ENCODE measurements around the gene XPO5. TPM values are rescaled to one million over a fixed set of nuclear protein-coding genes. Genes with fewer than 3 reads are reported as not detected.
A peak's percentile ranks its signal among the peaks of the same experiment; 100 is the strongest.

XPO5 gene
- total RNA-seq, 4 donors from 2014 or later, result 24.0 to 30.4 (median 27.3) TPM

- WGBS, 2 donors, result 52 to 60% methylated on average over 4 of the region's 4 CpGs
- H3K4me3 ChIP-seq (ENCODE audit: low read depth, poor library complexity, severe bottlenecking), result no peak overlapping the region
- no peak for DNase-seq (ENCODE audit: low spot score in 2 of 2)
- TF ChIP-seq CTCF (IDR thresholded peaks at IDR 0.05) (no peak), POLR2A (IDR thresholded peaks at IDR 0.05) (no peak)
- intact Hi-C loops (cut with DNase I; ENCODE audit: low total_unique reads), result no loop called here
Measured at GRCh38 chr6:43488667-43489276, 87.1 kb downstream of the XPO5 start.

GRCh38 chr6:43481591-43482236, 94.1 kb downstream of the XPO5 start:
- intact Hi-C loops (cut with DNase I; ENCODE audit: low total_unique reads), result no loop called here
- DNase-seq (ENCODE audit: low spot score in 2 of 2), result no peak
- TF ChIP-seq POLR2A (IDR thresholded peaks at IDR 0.05), result no peak
- no peak for TF ChIP-seq CTCF (IDR thresholded peaks at IDR 0.05)
- 61 to 66% methylated on average over 11 of the region's 11 CpGs for WGBS, 2 donors
- no peak overlapping the region for H3K4me3 ChIP-seq (ENCODE audit: low read depth, poor library complexity, severe bottlenecking)

GRCh38 chr6:43481075-43481474, 94.8 kb downstream of the XPO5 start:
- no peak overlapping the region for H3K4me3 ChIP-seq (ENCODE audit: low read depth, poor library complexity, severe bottlenecking)
- 56 to 60% methylated on average over 2 of the region's 2 CpGs for WGBS, 2 donors
- TF ChIP-seq POLR2A (IDR thresholded peaks at IDR 0.05) (no peak), CTCF (IDR thresholded peaks at IDR 0.05) (no peak)
- intact Hi-C loops (cut with DNase I; ENCODE audit: low total_unique reads), result no loop called here
- DNase-seq (ENCODE audit: low spot score in 2 of 2), result no peak

- no peak for TF ChIP-seq POLR2A (IDR thresholded peaks at IDR 0.05)
- no peak for TF ChIP-seq CTCF (IDR thresholded peaks at IDR 0.05)
- 6 to 10% methylated on average over 3 of the region's 3 CpGs for WGBS, 2 donors
- intact Hi-C loops (cut with DNase I; ENCODE audit: low total_unique reads), result no loop called here
- peak overlapping the region; percentile 55 for H3K4me3 ChIP-seq (ENCODE audit: low read depth, poor library complexity, severe bottlenecking)
- DNase-seq (ENCODE audit: low spot score in 2 of 2), result no peak
Measured at GRCh38 chr6:43478008-43478372, 97.8 kb downstream of the XPO5 start.

GRCh38 chr6:43477235-43478007, 98.4 kb downstream of the XPO5 start, which contains the start of gene TJAP1:
Gene TJAP1 (plus strand): TSS chr6:43477570. CDS start chr6:43499002, 21,432 bp downstream.
- peak within 1 kb of the TSS; percentile 55 for H3K4me3 ChIP-seq (ENCODE audit: low read depth, poor library complexity, severe bottlenecking)
- peak; percentile 89 to 98 for DNase-seq (ENCODE audit: low spot score in 2 of 2)
- intact Hi-C loops (cut with DNase I; ENCODE audit: low total_unique reads), result no loop called here
- WGBS, 2 donors, result 1 to 2% methylated on average over 34 of the region's 34 CpGs
- TF ChIP-seq POLR2A (IDR thresholded peaks at IDR 0.05) (no peak), CTCF (IDR thresholded peaks at IDR 0.05) (no peak)

All from lower leg skin (tissue), 4 donors.